GM21619 (cell line): Measurements from ENCODE around the gene SMOC1.

ENCODE experiments used
- ATAC-seq: cut with Tn5 transposase; IDR thresholded peaks from one replicate; pipeline ENCODE4 v1.9.1; 2021; ENCODE audit not compliant: unreplicated experiment

The SMOC1 gene

DNA sequence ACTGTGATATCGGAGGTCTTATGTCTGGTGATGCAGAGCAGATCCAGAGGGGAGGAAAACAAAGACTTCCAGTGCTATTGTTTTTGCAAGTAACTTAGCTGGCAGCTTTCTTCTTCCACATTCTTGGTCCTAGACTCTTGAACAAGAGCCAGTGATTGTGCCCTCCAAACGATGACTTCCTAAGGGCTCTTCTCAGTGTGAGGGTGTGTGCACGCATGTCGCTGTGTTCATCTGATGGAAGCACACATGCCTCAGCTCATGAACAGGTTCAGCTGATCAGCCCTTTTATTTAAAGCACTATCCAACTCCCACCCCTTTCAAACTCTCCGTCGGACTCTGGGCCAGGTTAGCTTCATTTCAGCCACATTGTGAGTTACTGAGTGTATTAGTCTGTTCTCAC is 59.5 kb downstream of the SMOC1 start:
- no peak for ATAC-seq

GRCh38 chr14:69941768-69942742 is 62.8 kb downstream of the SMOC1 start:
- no peak for ATAC-seq

GRCh38 chr14:69943084-69943780 is 64.0 kb downstream of the SMOC1 start:
- ATAC-seq: no peak

GRCh38 chr14:69945347-69945746 is 66.1 kb downstream of the SMOC1 start:
- ATAC-seq: no peak

GRCh38 chr14:69945912-69946311 is 66.7 kb downstream of the SMOC1 start:
- no peak for ATAC-seq

DNA sequence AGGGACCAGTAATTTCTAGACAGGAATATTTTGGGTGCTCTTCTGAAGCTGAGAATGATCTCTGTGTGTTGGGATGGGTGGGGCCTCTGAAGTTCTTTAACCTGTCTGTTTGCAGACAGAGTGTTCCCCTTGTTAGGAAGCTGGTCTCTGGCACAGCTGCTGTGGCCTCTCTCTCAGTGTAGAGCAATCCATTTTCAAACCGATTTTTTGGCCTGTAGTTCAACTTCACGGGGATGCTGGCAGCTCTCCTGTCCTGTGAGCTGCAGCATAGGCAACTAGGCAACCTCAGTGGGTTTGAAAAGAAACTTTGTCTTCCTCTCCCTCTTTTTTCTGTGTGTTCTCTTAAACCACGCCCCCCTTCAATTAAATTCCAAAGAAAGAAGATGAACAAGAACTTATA is 69.1 kb downstream of the SMOC1 start:
- ATAC-seq: no peak

GRCh38 chr14:69951263-69951662 is 72.0 kb downstream of the SMOC1 start:
- ATAC-seq: no peak

DNA sequence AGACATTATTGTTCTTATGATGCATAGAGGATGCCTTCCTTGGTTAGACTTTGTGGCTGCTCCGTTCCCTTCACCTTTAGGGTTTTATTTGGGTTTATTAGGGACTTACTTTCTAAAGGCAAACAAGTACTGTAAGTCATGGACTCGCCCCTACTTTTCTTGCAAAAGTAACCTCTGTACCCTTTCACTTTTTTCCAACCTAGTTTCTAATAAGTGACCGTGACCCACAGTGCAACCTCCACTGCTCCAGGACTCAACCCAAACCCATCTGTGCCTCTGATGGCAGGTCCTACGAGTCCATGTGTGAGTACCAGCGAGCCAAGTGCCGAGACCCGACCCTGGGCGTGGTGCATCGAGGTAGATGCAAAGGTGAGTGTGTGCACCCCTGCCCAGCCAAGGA is 72.7 kb downstream of the SMOC1 start:
- no peak for ATAC-seq

GRCh38 chr14:69953266-69953915 is 74.2 kb downstream of the SMOC1 start:
- ATAC-seq: no peak

GRCh38 chr14:69955855-69956845 is 76.9 kb downstream of the SMOC1 start:
- ATAC-seq: no peak

GRCh38 chr14:69956970-69957369 is 77.8 kb downstream of the SMOC1 start:
- no peak for ATAC-seq

DNA sequence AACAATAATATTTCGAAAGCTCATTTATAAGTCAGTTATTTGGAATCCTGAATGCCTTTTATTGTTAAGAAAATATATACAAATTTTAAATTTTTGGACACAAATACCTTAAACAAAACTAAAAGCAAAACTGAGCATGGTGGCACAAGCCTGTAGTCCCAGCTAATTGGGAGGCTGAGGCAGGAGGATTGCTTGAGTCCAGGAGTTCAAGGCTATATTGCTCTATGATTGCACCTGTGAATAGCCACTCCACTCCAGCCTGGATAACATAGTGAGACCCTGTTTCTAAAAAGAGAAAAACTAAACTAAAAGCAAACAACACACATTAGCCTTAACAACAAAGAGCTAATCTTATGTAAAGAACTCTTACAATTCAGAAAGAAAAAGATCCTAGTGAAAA is 78.8 kb downstream of the SMOC1 start:
- ATAC-seq: no peak

GRCh38 chr14:69959136-69959535 is 79.9 kb downstream of the SMOC1 start:
- ATAC-seq: no peak

GRCh38 chr14:69960296-69960695 is 81.1 kb downstream of the SMOC1 start:
- no peak for ATAC-seq

DNA sequence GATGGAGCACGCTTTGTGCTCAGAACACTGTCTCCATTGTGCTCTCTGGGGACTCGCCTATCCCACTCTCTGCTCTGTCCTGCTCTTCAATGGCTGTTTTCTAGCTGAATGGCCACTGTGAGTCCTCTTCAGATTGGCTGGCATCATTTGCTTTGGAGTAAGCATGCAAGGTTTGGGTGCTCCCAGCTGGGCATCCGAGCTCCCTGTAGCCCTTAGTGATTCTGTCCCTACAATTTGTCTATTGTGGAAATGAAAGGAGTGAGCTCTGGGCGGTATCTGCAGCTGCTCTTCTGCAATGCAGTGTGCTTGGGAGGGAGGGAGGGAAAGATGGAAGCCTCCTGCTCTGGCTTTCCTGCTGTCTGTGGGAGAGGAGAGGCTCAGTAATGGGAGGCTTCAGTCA is 84.8 kb downstream of the SMOC1 start:
- no peak for ATAC-seq

DNA sequence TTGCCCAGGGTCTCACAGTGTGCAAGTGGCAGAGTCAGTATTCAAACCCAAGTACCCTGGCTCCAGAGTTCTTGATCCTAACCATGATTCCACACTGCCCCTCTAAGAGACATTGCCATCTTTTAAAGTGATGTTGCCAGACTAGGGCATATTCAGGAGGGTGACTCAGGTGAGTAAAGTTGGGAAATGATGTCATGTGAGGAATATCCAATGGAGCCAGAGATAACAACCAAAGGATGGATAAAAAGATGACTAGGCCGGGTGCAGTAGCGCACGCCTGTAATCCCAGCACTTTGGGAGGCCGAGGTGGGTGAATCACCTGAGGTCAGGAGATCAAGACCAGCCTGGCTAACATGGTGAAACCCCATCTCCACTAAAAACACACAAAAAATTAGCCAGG is 85.6 kb downstream of the SMOC1 start:
- no peak for ATAC-seq

DNA sequence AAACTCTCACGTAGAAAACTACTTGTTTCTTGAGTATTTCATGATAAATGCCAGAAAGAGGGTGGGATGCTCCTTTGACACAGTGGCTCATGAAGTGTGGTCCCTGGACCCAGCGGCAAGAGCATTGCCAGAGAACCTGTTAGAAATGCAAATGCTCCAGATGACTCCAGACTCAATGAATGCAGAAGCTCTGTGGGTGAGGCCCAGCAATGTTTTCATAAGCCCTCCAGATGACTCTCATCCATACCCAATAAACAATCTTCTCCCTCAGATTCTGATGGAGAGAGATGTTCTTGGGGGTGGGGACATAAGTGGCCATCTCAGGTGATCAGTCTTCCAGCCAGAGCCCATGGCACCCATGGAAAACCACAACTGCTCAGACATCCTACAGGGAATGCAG is 88.9 kb downstream of the SMOC1 start:
- no peak for ATAC-seq

- ATAC-seq: no peak
These were observed 89.5 kb downstream of the SMOC1 start for GRCh38 chr14:69968681-69969080.

- no peak for ATAC-seq
These were observed 93.5 kb downstream of the SMOC1 start for GRCh38 chr14:69972755-69973154.

GRCh38 chr14:69973846-69974245 is 94.6 kb downstream of the SMOC1 start:
- ATAC-seq: no peak

- ATAC-seq: no peak
These were observed 100.7 kb downstream of the SMOC1 start for GRCh38 chr14:69979882-69980281.
